GM18951 (cell line): ENCODE data around the gene RPP38.

Experiments used
- POLR2A ChIP-seq: IDR thresholded peaks from 4 replicates; pipeline ENCODE4 v1.6.1; 2011; ENCODE audit warnings: mild to moderate bottlenecking; ENCODE audit not compliant: insufficient read length, insufficient read depth; ENCODE audit errors: extremely low read depth
- in situ Hi-C: fragments of 300-500 bp; cut with MboI; formaldehyde crosslinking; loops from one replicate; pipeline ENCODE4 v1.12.0; 2022; ENCODE audit warnings: low sequenced_read_pairs, mixed read lengths, inconsistent platforms; ENCODE audit not compliant: unreplicated experiment

The RPP38 gene

GRCh38 chr10:15084502-15084922, 12.6 kb upstream of the RPP38 start:
- in situ Hi-C loops, result no loop called here
- TF ChIP-seq POLR2A, result no peak

GRCh38 chr10:15088428-15089261, 8.5 kb upstream of the RPP38 start, which contains the start of gene ACBD7:
Gene ACBD7 (minus strand): TSS chr10:15088776. CDS start chr10:15088728, 48 bp downstream.
- TF ChIP-seq POLR2A, result no peak
- in situ Hi-C loops, result no loop called here

GRCh38 chr10:15091418-15091817, 5.7 kb upstream of the RPP38 start:
- TF ChIP-seq POLR2A, result no peak
- in situ Hi-C loops, result no loop called here

- TF ChIP-seq POLR2A, result no peak
- in situ Hi-C loops, result no loop called here
Measured at GRCh38 chr10:15092855-15093408, 4.2 kb upstream of the RPP38 start.

GRCh38 chr10:15096661-15097010, 519 bp upstream of the RPP38 start:
- TF ChIP-seq POLR2A, result no peak
- in situ Hi-C loops, result no loop called here

- in situ Hi-C loops, result no loop called here
- TF ChIP-seq POLR2A, result no peak
Measured at GRCh38 chr10:15099886-15100285, 2.7 kb downstream of the RPP38 start.

GRCh38 chr10:15103513-15103912, 6.4 kb downstream of the RPP38 start:
- TF ChIP-seq POLR2A, result no peak
- in situ Hi-C loops, result no loop called here

GRCh38 chr10:15106352-15107013, 9.3 kb downstream of the RPP38 start:
- in situ Hi-C loops, result no loop called here
- TF ChIP-seq POLR2A, result no peak

GRCh38 chr10:15112657-15113056, 15.5 kb downstream of the RPP38 start:
- in situ Hi-C loops, result no loop called here
- no peak for TF ChIP-seq POLR2A

GRCh38 chr10:15113766-15114165, 16.6 kb downstream of the RPP38 start:
- TF ChIP-seq POLR2A, result no peak
- in situ Hi-C loops, result no loop called here

GRCh38 chr10:15116225-15116624, 19.1 kb downstream of the RPP38 start:
- TF ChIP-seq POLR2A, result no peak
- in situ Hi-C loops, result no loop called here

- in situ Hi-C loops, result no loop called here
- no peak for TF ChIP-seq POLR2A
Measured at GRCh38 chr10:15118615-15119014, 21.5 kb downstream of the RPP38 start.

- in situ Hi-C loops, result no loop called here
- TF ChIP-seq POLR2A, result no peak
Measured at GRCh38 chr10:15120523-15120922, 23.4 kb downstream of the RPP38 start.

GRCh38 chr10:15121707-15122106, 24.6 kb downstream of the RPP38 start:
- in situ Hi-C loops, result no loop called here
- TF ChIP-seq POLR2A, result no peak

- no peak for TF ChIP-seq POLR2A
- in situ Hi-C loops, result no loop called here
Measured at GRCh38 chr10:15122477-15123030, 25.4 kb downstream of the RPP38 start.
